ENCODE data around the gene BNIP3.
A peak's percentile ranks its signal among the peaks of the same experiment; 100 is the strongest.

BNIP3 gene

GRCh38 chr10:131946880-131947279, 34.8 kb downstream of the BNIP3 start:
- Histone ChIP-seq H3K4me2 (ENCODE audit: low read length) (peak overlapping the region; percentile 29), H3K4me3 (ENCODE audit: low read length) (peak overlapping the region; percentile 15), H3K9me3 (replicated peaks; ENCODE audit: low read length) (no peaks in the 10 kb centered on the region), H3K27me3 (ENCODE audit: control insufficient read depth, insufficient read depth, low read length) (no peaks in the 10 kb centered on the region), H3K9ac (ENCODE audit: low read depth, low read length) (peak overlapping the region; percentile 29), H3K4me1 (ENCODE audit: control insufficient read depth, insufficient read depth, low read length) (peaks cover 49% of the 10 kb centered on the region), H3K36me3 (ENCODE audit: insufficient read depth, low read length) (peaks cover 63% of the 10 kb centered on the region)

- Histone ChIP-seq H3K27me3 (ENCODE audit: control insufficient read depth, insufficient read depth, low read length) (no peaks in the 10 kb centered on the region), H3K9me3 (replicated peaks; ENCODE audit: low read length) (no peaks in the 10 kb centered on the region), H3K36me3 (ENCODE audit: insufficient read depth, low read length) (peaks cover 68% of the 10 kb centered on the region), H3K4me3 (ENCODE audit: low read length) (peak overlapping the region; percentile 31), H3K4me2 (ENCODE audit: low read length) (peak overlapping the region; percentile 62), H3K4me1 (ENCODE audit: control insufficient read depth, insufficient read depth, low read length) (peaks cover 49% of the 10 kb centered on the region), H3K9ac (ENCODE audit: low read depth, low read length) (peak overlapping the region; percentile 37)
Observed at GRCh38 chr10:131946321-131946751, 35.4 kb downstream of the BNIP3 start.

GRCh38 chr10:131944976-131945695, 36.6 kb downstream of the BNIP3 start:
- Histone ChIP-seq H3K4me3 (ENCODE audit: low read length) (no peak overlapping the region), H3K4me1 (ENCODE audit: control insufficient read depth, insufficient read depth, low read length) (peaks cover 49% of the 10 kb centered on the region), H3K9me3 (replicated peaks; ENCODE audit: low read length) (no peaks in the 10 kb centered on the region), H3K36me3 (ENCODE audit: insufficient read depth, low read length) (peaks cover 61% of the 10 kb centered on the region), H3K4me2 (ENCODE audit: low read length) (no peak overlapping the region), H3K9ac (ENCODE audit: low read depth, low read length) (no peak overlapping the region), H3K27me3 (ENCODE audit: control insufficient read depth, insufficient read depth, low read length) (no peaks in the 10 kb centered on the region)

GRCh38 chr10:131944412-131944811, 37.3 kb downstream of the BNIP3 start:
- Histone ChIP-seq H3K9ac (ENCODE audit: low read depth, low read length) (no peak overlapping the region), H3K27me3 (ENCODE audit: control insufficient read depth, insufficient read depth, low read length) (no peaks in the 10 kb centered on the region), H3K4me1 (ENCODE audit: control insufficient read depth, insufficient read depth, low read length) (peaks cover 49% of the 10 kb centered on the region), H3K4me2 (ENCODE audit: low read length) (no peak overlapping the region), H3K4me3 (ENCODE audit: low read length) (no peak overlapping the region), H3K9me3 (replicated peaks; ENCODE audit: low read length) (no peaks in the 10 kb centered on the region), H3K36me3 (ENCODE audit: insufficient read depth, low read length) (peaks cover 56% of the 10 kb centered on the region)

- H3K27me3 ChIP-seq (ENCODE audit: control insufficient read depth, insufficient read depth, low read length), result no peaks in the 10 kb centered on the region
- no peaks in the 10 kb centered on the region for H3K9me3 ChIP-seq (replicated peaks; ENCODE audit: low read length)
- H3K9ac ChIP-seq (ENCODE audit: low read depth, low read length), result no peak overlapping the region
- H3K4me2 ChIP-seq (ENCODE audit: low read length), result no peak overlapping the region
- H3K4me1 ChIP-seq (ENCODE audit: control insufficient read depth, insufficient read depth, low read length), result peaks cover 44% of the 10 kb centered on the region
- no peak overlapping the region for H3K4me3 ChIP-seq (ENCODE audit: low read length)
- peaks cover 51% of the 10 kb centered on the region for H3K36me3 ChIP-seq (ENCODE audit: insufficient read depth, low read length)
Observed at GRCh38 chr10:131943021-131943814, 38.5 kb downstream of the BNIP3 start.

GRCh38 chr10:131942455-131942854, 39.3 kb downstream of the BNIP3 start:
- Histone ChIP-seq H3K9me3 (replicated peaks; ENCODE audit: low read length) (no peaks in the 10 kb centered on the region), H3K27me3 (ENCODE audit: control insufficient read depth, insufficient read depth, low read length) (no peaks in the 10 kb centered on the region), H3K36me3 (ENCODE audit: insufficient read depth, low read length) (peaks cover 50% of the 10 kb centered on the region), H3K4me2 (ENCODE audit: low read length) (no peak overlapping the region), H3K4me3 (ENCODE audit: low read length) (no peak overlapping the region), H3K9ac (ENCODE audit: low read depth, low read length) (no peak overlapping the region), H3K4me1 (ENCODE audit: control insufficient read depth, insufficient read depth, low read length) (peaks cover 36% of the 10 kb centered on the region)

- Histone ChIP-seq H3K4me2 (ENCODE audit: low read length) (no peak overlapping the region), H3K9ac (ENCODE audit: low read depth, low read length) (no peak overlapping the region), H3K4me1 (ENCODE audit: control insufficient read depth, insufficient read depth, low read length) (peaks cover 13% of the 10 kb centered on the region), H3K36me3 (ENCODE audit: insufficient read depth, low read length) (peaks cover 38% of the 10 kb centered on the region), H3K4me3 (ENCODE audit: low read length) (no peak overlapping the region), H3K27me3 (ENCODE audit: control insufficient read depth, insufficient read depth, low read length) (no peaks in the 10 kb centered on the region), H3K9me3 (replicated peaks; ENCODE audit: low read length) (no peaks in the 10 kb centered on the region)
Observed at GRCh38 chr10:131938681-131939080, 43.0 kb downstream of the BNIP3 start.

GRCh38 chr10:131937836-131938235, 43.9 kb downstream of the BNIP3 start:
- peaks cover 14% of the 10 kb centered on the region for H3K4me1 ChIP-seq (ENCODE audit: control insufficient read depth, insufficient read depth, low read length)
- H3K27me3 ChIP-seq (ENCODE audit: control insufficient read depth, insufficient read depth, low read length), result no peaks in the 10 kb centered on the region
- H3K9ac ChIP-seq (ENCODE audit: low read depth, low read length), result no peak overlapping the region
- H3K4me2 ChIP-seq (ENCODE audit: low read length), result no peak overlapping the region
- H3K36me3 ChIP-seq (ENCODE audit: insufficient read depth, low read length), result peaks cover 37% of the 10 kb centered on the region
- H3K4me3 ChIP-seq (ENCODE audit: low read length), result no peak overlapping the region
- no peaks in the 10 kb centered on the region for H3K9me3 ChIP-seq (replicated peaks; ENCODE audit: low read length)

- Histone ChIP-seq H3K4me1 (ENCODE audit: control insufficient read depth, insufficient read depth, low read length) (peaks cover 18% of the 10 kb centered on the region), H3K9me3 (replicated peaks; ENCODE audit: low read length) (no peaks in the 10 kb centered on the region), H3K4me3 (ENCODE audit: low read length) (no peak overlapping the region), H3K4me2 (ENCODE audit: low read length) (no peak overlapping the region), H3K36me3 (ENCODE audit: insufficient read depth, low read length) (peaks cover 33% of the 10 kb centered on the region), H3K27me3 (ENCODE audit: control insufficient read depth, insufficient read depth, low read length) (no peaks in the 10 kb centered on the region), H3K9ac (ENCODE audit: low read depth, low read length) (no peak overlapping the region)
Observed at GRCh38 chr10:131936736-131937135, 45.0 kb downstream of the BNIP3 start.

- Histone ChIP-seq H3K4me1 (ENCODE audit: control insufficient read depth, insufficient read depth, low read length) (peaks cover 22% of the 10 kb centered on the region), H3K27me3 (ENCODE audit: control insufficient read depth, insufficient read depth, low read length) (no peaks in the 10 kb centered on the region), H3K9ac (ENCODE audit: low read depth, low read length) (no peak overlapping the region), H3K36me3 (ENCODE audit: insufficient read depth, low read length) (peaks cover 28% of the 10 kb centered on the region), H3K4me2 (ENCODE audit: low read length) (no peak overlapping the region), H3K9me3 (replicated peaks; ENCODE audit: low read length) (no peaks in the 10 kb centered on the region), H3K4me3 (ENCODE audit: low read length) (no peak overlapping the region)
Observed at GRCh38 chr10:131936294-131936693, 45.4 kb downstream of the BNIP3 start.

GRCh38 chr10:131935260-131935659, 46.5 kb downstream of the BNIP3 start:
- Histone ChIP-seq H3K9ac (ENCODE audit: low read depth, low read length) (no peak overlapping the region), H3K4me3 (ENCODE audit: low read length) (no peak overlapping the region), H3K36me3 (ENCODE audit: insufficient read depth, low read length) (peaks cover 27% of the 10 kb centered on the region), H3K9me3 (replicated peaks; ENCODE audit: low read length) (no peaks in the 10 kb centered on the region), H3K4me1 (ENCODE audit: control insufficient read depth, insufficient read depth, low read length) (peaks cover 32% of the 10 kb centered on the region), H3K27me3 (ENCODE audit: control insufficient read depth, insufficient read depth, low read length) (no peaks in the 10 kb centered on the region), H3K4me2 (ENCODE audit: low read length) (no peak overlapping the region)
